IMR-90 (cell line): ENCODE measurements around the gene PUM2. TPM values are rescaled to one million over a fixed set of nuclear protein-coding genes. Genes with fewer than 3 reads are reported as not detected.

Experiments
- ATAC-seq: fragments of 200-7000 bp; cut with Tn5 transposase; 2 replicates; pipeline ENCODE4 v1.9.1; 2020; ENCODE audit warnings: low read depth, mild to moderate bottlenecking, moderate library complexity
- BruUV-seq: library from RNA; stranded (reverse); fragments of 400-500 nt; replicated peaks from 2 replicates; lab custom pipeline; 2021; lab: Mats Ljungman, UMichigan
- CTCF ChIA-PET: fragments of 300-600 bp; formaldehyde crosslinking; extraction: SDS; loops from one replicate; lab custom pipeline; 2021; ENCODE audit warnings: antibody characterized with exemption; lab: Yijun Ruan, JAX
- POLR2A ChIA-PET: fragments of 300-600 bp; sonication (Branson Sonifier 250); formaldehyde crosslinking; loops from one replicate; lab custom pipeline; 2022; ENCODE audit warnings: antibody characterized with exemption; ENCODE audit not compliant: unreplicated experiment; lab: Charles Lee
- DNase-seq: peaks from one replicate; pipeline ENCODE4 v3.0.0; 2013
- H2AFZ ChIP-seq: replicated peaks from 2 replicates; pipeline ENCODE3; 2013; ENCODE audit warnings: low read length, mild to moderate bottlenecking; ENCODE audit not compliant: poor library complexity
- H2AK5ac ChIP-seq: 2 replicates; pipeline ENCODE4 v1.6.1; 2013; ENCODE audit warnings: low read depth, low read length, inconsistent platforms
- H2AK9ac ChIP-seq: replicated peaks from 2 replicates; pipeline ENCODE3; 2013; ENCODE audit warnings: mild to moderate bottlenecking, low read depth, low read length, moderate library complexity; ENCODE audit not compliant: poor library complexity
- H2BK120ac ChIP-seq: 2 replicates; pipeline ENCODE4 v1.6.1; 2013; ENCODE audit warnings: low read depth, low read length, inconsistent platforms
- H2BK15ac ChIP-seq: 3 replicates; pipeline ENCODE4 v1.6.1; 2013; ENCODE audit warnings: low read depth, low read length, inconsistent platforms
- H2BK20ac ChIP-seq: 2 replicates; pipeline ENCODE4 v1.6.1; 2013; ENCODE audit warnings: low read depth, mild to moderate bottlenecking, inconsistent platforms, low read length, moderate library complexity
- H2BK5ac ChIP-seq: 2 replicates; pipeline ENCODE4 v1.6.1; 2013; ENCODE audit warnings: mild to moderate bottlenecking, low read depth, low read length, inconsistent platforms; ENCODE audit not compliant: poor library complexity, severe bottlenecking
- H3K14ac ChIP-seq: replicated peaks from 2 replicates; pipeline ENCODE4 v1.6.1; 2013; ENCODE audit warnings: low read depth, low read length, inconsistent platforms
- H3K18ac ChIP-seq: 2 replicates; pipeline ENCODE4 v1.6.1; 2013; ENCODE audit warnings: low read depth, low read length, control low read depth
- H3K23ac ChIP-seq: 2 replicates; pipeline ENCODE4 v1.6.1; 2013; ENCODE audit warnings: low read depth, low read length, inconsistent platforms
- H3K27ac ChIP-seq: 2 replicates; pipeline ENCODE4 v1.5.1; 2013; ENCODE audit warnings: mild to moderate bottlenecking, control low read depth, low read length; ENCODE audit not compliant: insufficient read depth
- H3K27me3 ChIP-seq: 2 replicates; pipeline ENCODE4 v1.6.1; 2013; ENCODE audit warnings: low read length; ENCODE audit not compliant: control insufficient read depth, insufficient read depth
- H3K36me3 ChIP-seq: 2 replicates; pipeline ENCODE4 v1.6.1; 2013; ENCODE audit warnings: low read length, mixed read lengths; ENCODE audit not compliant: control insufficient read depth, insufficient read depth
- H3K4ac ChIP-seq: 2 replicates; pipeline ENCODE4 v1.6.1; 2013; ENCODE audit warnings: low read depth, low read length, inconsistent platforms
- H3K4me1 ChIP-seq: 2 replicates; pipeline ENCODE4 v1.6.1; 2013; ENCODE audit warnings: low read length, mixed read lengths; ENCODE audit not compliant: control insufficient read depth, insufficient read depth
- H3K4me2 ChIP-seq: 2 replicates; pipeline ENCODE4 v1.6.1; 2013; ENCODE audit warnings: low read depth, mild to moderate bottlenecking, control low read depth, low read length, moderate library complexity
- H3K4me3 ChIP-seq: 2 replicates; pipeline ENCODE4 v1.5.1; 2013; ENCODE audit warnings: low read depth, mild to moderate bottlenecking, control low read depth, low read length, moderate library complexity; ENCODE audit not compliant: insufficient read depth
- H3K56ac ChIP-seq: 2 replicates; pipeline ENCODE4 v1.6.1; 2013; ENCODE audit warnings: low read length, inconsistent platforms; ENCODE audit not compliant: insufficient read depth; ENCODE audit errors: extremely low read depth
- H3K79me1 ChIP-seq, 2 experiments: 2 replicates each; pipeline ENCODE4 v1.6.1; 2013; ENCODE audit warnings: low read length in 2 of 2, inconsistent platforms in 1 of 2, low read depth in 1 of 2
- H3K9ac ChIP-seq: 2 replicates; pipeline ENCODE4 v1.6.1; 2013; ENCODE audit warnings: low read depth, low read length, control low read depth
- H3K9me1 ChIP-seq: 2 replicates; pipeline ENCODE4 v1.6.1; 2013; ENCODE audit warnings: low read length, inconsistent platforms; ENCODE audit not compliant: insufficient read depth
- H3K9me3 ChIP-seq: 2 replicates; pipeline ENCODE4 v1.6.1; 2013; ENCODE audit warnings: low read length; ENCODE audit not compliant: control insufficient read depth, insufficient read depth
- H4K20me1 ChIP-seq: 2 replicates; pipeline ENCODE4 v1.6.1; 2013; ENCODE audit warnings: low read length, inconsistent platforms; ENCODE audit not compliant: insufficient read depth
- H4K5ac ChIP-seq: 2 replicates; pipeline ENCODE4 v1.6.1; 2013; ENCODE audit warnings: mild to moderate bottlenecking, low read depth, low read length, control low read depth
- H4K8ac ChIP-seq, 2 experiments: 2 replicates each; pipeline ENCODE4 v1.6.1; 2013; ENCODE audit warnings: low read depth in 2 of 2, low read length in 2 of 2, control low read depth in 1 of 2, inconsistent platforms in 1 of 2
- H4K91ac ChIP-seq: 2 replicates; pipeline ENCODE4 v1.6.1; 2013; ENCODE audit warnings: low read depth, low read length, inconsistent platforms; ENCODE audit not compliant: insufficient read depth
- CEBPB ChIP-seq: IDR thresholded peaks from 2 replicates; pipeline ENCODE4 v1.6.1; 2012; ENCODE audit warnings: low read depth, low read length, improper control_type of control experiment
- CHD1 ChIP-seq: IDR thresholded peaks from 2 replicates; pipeline ENCODE4 v1.6.1; 2012; ENCODE audit warnings: low read depth, low read length, improper control_type of control experiment
- MXI1 ChIP-seq: IDR thresholded peaks from 2 replicates; pipeline ENCODE4 v1.6.1; 2012; ENCODE audit warnings: low read depth, mild to moderate bottlenecking, low read length, moderate library complexity, borderline replicate concordance
- WGBS, 2 experiments: methylation state at CpG; one replicate each; pipeline versions ENCODE4 v1.1.5 to v1.1.7; 2013; ENCODE audit warnings: missing lambda C conversion rate in 2 of 2; ENCODE audit not compliant: insufficient read length in 1 of 2; ENCODE audit errors: extremely low coverage in 2 of 2; 5-methylcytosine and 5-hydroxymethylcytosine counted together
- dilution Hi-C: fragments of 300-500 bp; cut with HindIII; formaldehyde crosslinking; loops from one replicate; pipeline ENCODE4 v1.14.3; 2018; ENCODE audit warnings: low sequenced_read_pairs; ENCODE audit not compliant: unreplicated experiment
- in situ Hi-C: fragments of 300-500 bp; cut with MboI; formaldehyde crosslinking; loops from 3 replicates; pipeline ENCODE4 v1.14.3; 2019; ENCODE audit warnings: low sequenced_read_pairs, inconsistent platforms, mixed read lengths
- intact Hi-C: fragments of 100-400 bp; cut with micrococcal nuclease; formaldehyde crosslinking; loops from 2 replicates; pipeline ENCODE4 v1.10.0; 2022
- polyA plus RNA-seq, 3 experiments: library from polyadenylated mRNA; depleted of rRNA; stranded (reverse); fragments of >200 nt; gene quantifications; 2 replicates each; pipeline ENCODE4 v1.2.3, GENCODE V29; 2012; ENCODE audit warnings: low replicate concordance in 1 of 3
- total RNA-seq: library from RNA; depleted of rRNA; stranded (reverse); fragments of >200 nt; gene quantifications from 2 replicates; pipeline ENCODE4 v1.2.3, GENCODE V29; 2012

PUM2 gene
- total and polyA plus RNA-seq, 2 of the 4 experiments (the other 2 are of a cell fraction) = 18.8 to 38.4 TPM

DNA sequence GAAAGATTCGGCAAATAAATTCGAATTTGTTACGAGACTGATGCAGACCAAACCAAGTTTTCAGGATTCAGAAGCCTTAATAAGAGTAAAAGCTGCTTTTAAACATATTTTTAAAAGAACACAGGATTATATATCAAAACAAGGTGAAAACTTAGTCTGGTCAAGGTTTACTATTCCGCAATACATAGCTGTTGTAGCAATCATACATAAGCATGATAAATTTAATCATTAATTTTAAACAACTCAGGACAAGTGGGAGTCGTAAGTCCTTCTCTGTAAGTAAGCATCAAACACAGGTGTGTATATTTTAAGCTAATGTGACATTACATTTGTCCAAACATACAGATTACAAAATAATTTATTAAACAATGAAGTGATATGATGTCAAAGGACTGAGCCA lies 57.7 kb downstream of the PUM2 start:
- Histone ChIP-seq H4K8ac (no peak overlapping the region), H4K20me1 (no peaks in the 10 kb centered on the region; the same call in 1 of the 2 replicates), H3K9ac (no peak overlapping the region), H2AK5ac (no peak overlapping the region), H2BK120ac (no peak overlapping the region), H3K18ac (no peak overlapping the region), H4K5ac (no peak overlapping the region), H2BK15ac (no peak overlapping the region), H3K27ac (no peak overlapping the region), H2AK9ac (no peak overlapping the region), H3K4me3 (no peak overlapping the region), H2BK5ac (no peak overlapping the region), H3K9me3 (no peaks in the 10 kb centered on the region), H2AFZ (no peak overlapping the region), H2BK20ac (no peak overlapping the region), H3K9me1 (0 out of 2 replicates have a peak, but pooled peaks cover 5% of the 10 kb centered on the region), H3K36me3 (peaks cover 29% of the 10 kb centered on the region), H3K27me3 (no peaks in the 10 kb centered on the region), H3K4ac (no peak overlapping the region), H4K91ac (no peak overlapping the region), H3K4me1 (peaks cover 2% of the 10 kb centered on the region; the same call in 1 of the 2 replicates), H3K79me1 (peaks cover 23 to 40% of the 10 kb centered on the region in 2 experiments), H3K56ac (no peak overlapping the region), H3K14ac (no peak overlapping the region), H3K23ac (no peak overlapping the region), H3K4me2 (no peak overlapping the region)
- no TSS peak for BruUV-seq
- intact Hi-C loops (no loop called here), dilution Hi-C loops (no loop called here), in situ Hi-C loops (no loop called here)
- ATAC-seq (no peak), DNase-seq (no peak)
- CTCF ChIA-PET = interaction anchor here (2.7 kb wide), 1 partner anchor 11 kb away, joined by 11 read pairs; no protein-coding TSS in a partner anchor
- no CpG with 5 or more reads among the region's 5 CpGs for WGBS, 2 experiments
- no peak for TF ChIP-seq MXI1
- peak; percentile 12; the same call in 1 of the 2 replicates for TF ChIP-seq CEBPB
- TF ChIP-seq CHD1 = no peak
- POLR2A ChIA-PET = no interaction called here
